SW480 (cell line): ENCODE measurements around the gene ACO2.
A peak's percentile ranks its signal among the peaks of the same experiment; 100 is the strongest.
"Not testable (repeated sequence)": the region's sequence is repeated elsewhere in the genome, so short reads cannot be mapped to it uniquely, and the experiment has no call there.

Experiments
- DNase-seq: peaks from one replicate; pipeline ENCODE4 v3.0.0-alpha.2; 2016; ENCODE audit warnings: low spot score

The ACO2 gene

GRCh38 chr22:41468381-41469217 lies at the start of gene ACO2, which contains the start of gene PHF5A:
ACO2 (plus strand) TSS chr22:41469117; CDS start chr22:41469147, 30 bp downstream.
PHF5A (minus strand) TSS chr22:41468692; CDS start chr22:41468653, 39 bp downstream.
- peak; percentile 97 for DNase-seq

GRCh38 chr22:41425660-41426365 lies 43.1 kb upstream of the ACO2 start:
- no peak for DNase-seq

GRCh38 chr22:41429232-41429950 lies 39.5 kb upstream of the ACO2 start:
- no peak for DNase-seq

- DNase-seq = no peak
Observed at GRCh38 chr22:41429951-41430332, 39.0 kb upstream of the ACO2 start.

- DNase-seq = no peak
Observed at GRCh38 chr22:41431656-41432055, 37.3 kb upstream of the ACO2 start.

GRCh38 chr22:41433480-41433879 lies 35.4 kb upstream of the ACO2 start:
- DNase-seq = not testable (repeated sequence)

GRCh38 chr22:41434361-41435003 lies 34.4 kb upstream of the ACO2 start:
- DNase-seq = not testable (repeated sequence)

- DNase-seq = no peak
Observed at GRCh38 chr22:41435560-41435959, 33.4 kb upstream of the ACO2 start.

- DNase-seq = no peak
Observed at GRCh38 chr22:41436322-41437113, 32.4 kb upstream of the ACO2 start.

- DNase-seq = no peak
Observed at GRCh38 chr22:41437198-41437597, 31.7 kb upstream of the ACO2 start.

GRCh38 chr22:41440511-41440910 lies 28.4 kb upstream of the ACO2 start:
- DNase-seq = not testable (repeated sequence)

GRCh38 chr22:41442240-41442792 lies 26.6 kb upstream of the ACO2 start:
- no peak for DNase-seq

- DNase-seq = peak; percentile 96
Observed at GRCh38 chr22:41444360-41445128, 24.4 kb upstream of the ACO2 start.

GRCh38 chr22:41445129-41446056 lies 23.5 kb upstream of the ACO2 start:
- DNase-seq = peak; percentile 56

- DNase-seq = peak; percentile 16
Observed at GRCh38 chr22:41446057-41446501, 22.8 kb upstream of the ACO2 start.

GRCh38 chr22:41446639-41447434 lies 22.1 kb upstream of the ACO2 start, which contains the start of gene TOB2:
TOB2 (minus strand) TSS chr22:41446801; CDS start chr22:41437345, 9,456 bp downstream.
- peak; percentile 94 for DNase-seq

- peak; percentile 69 for DNase-seq
Observed at GRCh38 chr22:41447435-41448188, 21.3 kb upstream of the ACO2 start.
